HG03439 (cell line): ENCODE data around the gene CRYBA4.

Source experiments
- ATAC-seq: cut with Tn5 transposase; IDR thresholded peaks from one replicate; pipeline ENCODE4 v1.9.1; 2021; ENCODE audit warnings: mild to moderate bottlenecking, moderate library complexity; ENCODE audit not compliant: unreplicated experiment

CRYBA4 gene

GRCh38 chr22:26658671-26659478 lies 37.1 kb downstream of the CRYBA4 start:
- ATAC-seq, result no peak

- ATAC-seq, result no peak
Observed at GRCh38 chr22:26660356-26660755, 38.6 kb downstream of the CRYBA4 start.

GRCh38 chr22:26660961-26661578 lies 39.3 kb downstream of the CRYBA4 start:
- ATAC-seq, result no peak

- ATAC-seq, result no peak
Observed at GRCh38 chr22:26662160-26662559, 40.4 kb downstream of the CRYBA4 start.

DNA sequence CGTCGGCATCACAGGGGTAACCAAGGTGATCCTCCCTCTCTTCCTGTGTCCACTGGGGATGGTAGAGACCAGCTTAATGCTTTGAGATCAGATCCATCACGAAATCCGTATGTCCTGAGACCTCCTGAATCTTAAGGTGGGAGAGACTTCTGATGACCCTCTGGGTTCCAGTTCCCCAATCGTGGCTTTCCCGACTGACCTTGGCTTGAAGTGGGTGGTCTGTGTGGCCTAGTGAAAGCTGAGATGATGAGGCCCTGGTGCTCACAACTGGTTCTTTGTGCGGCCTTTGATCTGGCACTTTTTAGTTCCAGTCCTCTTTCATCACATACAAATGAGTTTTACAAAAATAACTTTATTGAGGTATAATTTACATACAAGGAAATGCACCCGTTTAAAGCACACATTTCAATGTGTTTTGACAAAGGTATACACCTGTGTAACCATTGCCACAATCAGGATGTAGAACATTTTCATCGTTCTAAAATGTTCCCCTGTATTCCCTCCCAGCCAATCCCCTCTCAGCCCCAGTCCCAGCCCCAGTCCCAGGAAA lies 41.7 kb downstream of the CRYBA4 start:
- no peak for ATAC-seq

DNA sequence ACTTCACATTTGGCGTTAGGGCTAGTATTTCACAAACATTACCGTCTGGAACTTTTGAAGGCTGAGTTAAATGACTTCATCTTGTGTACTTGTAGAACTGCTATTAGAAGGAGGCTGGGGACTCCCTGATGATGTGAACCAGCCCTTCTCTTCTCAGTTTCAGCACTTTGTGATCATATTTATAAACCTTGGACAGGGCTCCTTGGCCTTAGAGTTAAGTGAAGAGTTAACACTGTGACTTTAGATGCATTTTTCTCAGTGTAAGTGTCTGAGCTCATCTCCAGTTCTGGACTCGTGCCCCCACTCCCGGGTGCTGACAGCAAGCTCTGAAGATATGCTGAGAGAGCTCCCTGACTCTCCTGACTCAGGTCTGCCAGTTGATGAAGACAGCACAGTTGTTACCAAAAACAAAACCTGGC lies 44.1 kb downstream of the CRYBA4 start:
- ATAC-seq, result peak; percentile 23

DNA sequence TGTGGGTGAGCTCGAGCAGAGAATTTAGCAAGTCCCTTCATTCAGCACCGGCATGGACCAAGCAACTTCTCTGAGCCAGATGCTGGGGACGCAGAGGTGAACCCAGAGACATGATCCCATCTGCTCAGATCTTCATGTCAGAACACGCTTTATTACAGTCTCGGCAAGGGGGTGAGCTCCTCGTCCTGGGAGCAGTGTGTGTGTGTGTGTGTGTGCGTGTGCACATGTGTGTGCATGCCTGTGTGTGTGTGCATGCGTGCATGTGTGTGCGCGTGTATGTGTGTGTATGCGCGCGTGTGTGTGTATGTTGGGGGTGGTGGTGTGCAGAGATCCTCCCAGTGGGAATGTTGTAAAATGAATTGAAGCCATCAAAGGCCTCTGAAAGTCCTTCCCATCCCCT lies 45.4 kb downstream of the CRYBA4 start:
- no peak for ATAC-seq

- ATAC-seq, result no peak
Observed at GRCh38 chr22:26669060-26669481, 47.3 kb downstream of the CRYBA4 start.

DNA sequence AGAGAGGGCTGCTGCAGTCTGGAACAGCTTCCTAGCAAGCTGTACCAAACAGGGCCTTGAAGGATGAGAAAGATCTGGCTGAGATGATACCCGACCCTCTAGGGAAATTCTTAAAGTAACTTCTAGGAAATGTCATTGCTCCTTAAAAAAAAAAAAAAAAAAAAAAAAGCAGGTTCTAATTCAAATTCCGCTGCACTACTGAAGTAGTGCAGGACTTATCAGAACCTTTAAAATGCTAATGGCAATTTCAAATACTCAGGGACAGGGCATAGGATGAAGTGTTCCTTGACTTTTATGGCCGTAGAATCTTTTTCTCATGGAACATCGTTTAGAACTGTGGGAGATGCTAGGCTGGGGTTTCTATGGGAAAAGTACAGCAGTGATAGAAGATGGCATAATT lies 48.7 kb downstream of the CRYBA4 start:
- ATAC-seq, result no peak

DNA sequence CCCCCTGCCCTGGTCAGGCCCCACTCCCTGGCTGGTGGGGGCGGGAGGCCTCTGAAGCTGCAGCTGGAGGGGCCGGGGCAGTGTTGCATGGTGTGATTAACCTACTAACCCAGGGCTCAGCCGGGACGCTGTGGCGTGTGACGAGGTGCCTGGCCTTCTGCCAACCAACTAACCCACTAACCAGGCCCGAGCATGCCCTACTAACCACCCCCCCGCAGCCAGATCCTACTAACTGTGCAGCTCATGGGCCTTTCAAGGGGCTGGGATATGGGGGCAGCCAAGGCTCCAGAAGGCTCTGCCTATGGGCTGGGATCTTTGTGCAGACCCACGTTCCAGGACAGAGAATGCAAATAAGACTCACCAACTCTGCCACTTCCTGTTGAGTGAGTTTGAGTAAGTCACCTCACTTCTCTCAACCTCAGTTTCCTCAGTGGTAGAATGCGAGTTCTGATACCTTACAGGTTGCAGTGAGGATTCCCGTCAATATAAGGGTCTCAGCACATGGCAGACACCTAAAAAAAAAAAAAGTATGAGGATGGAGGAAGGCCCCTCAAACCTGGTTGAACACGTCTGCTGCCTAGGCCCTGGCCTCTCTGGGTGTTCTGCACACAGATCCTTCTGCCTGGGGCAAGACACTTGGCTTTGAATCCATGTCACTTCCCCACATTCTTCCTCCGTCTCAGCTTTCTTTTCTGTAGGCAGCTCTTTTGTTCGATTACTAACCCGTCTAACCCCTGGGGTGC lies 49.7 kb downstream of the CRYBA4 start:
- no peak for ATAC-seq

- ATAC-seq, result peak; percentile 21
Observed at GRCh38 chr22:26672060-26672471, 50.3 kb downstream of the CRYBA4 start.

- peak; percentile 62 for ATAC-seq
Observed at GRCh38 chr22:26672590-26673468, 51.1 kb downstream of the CRYBA4 start.

DNA sequence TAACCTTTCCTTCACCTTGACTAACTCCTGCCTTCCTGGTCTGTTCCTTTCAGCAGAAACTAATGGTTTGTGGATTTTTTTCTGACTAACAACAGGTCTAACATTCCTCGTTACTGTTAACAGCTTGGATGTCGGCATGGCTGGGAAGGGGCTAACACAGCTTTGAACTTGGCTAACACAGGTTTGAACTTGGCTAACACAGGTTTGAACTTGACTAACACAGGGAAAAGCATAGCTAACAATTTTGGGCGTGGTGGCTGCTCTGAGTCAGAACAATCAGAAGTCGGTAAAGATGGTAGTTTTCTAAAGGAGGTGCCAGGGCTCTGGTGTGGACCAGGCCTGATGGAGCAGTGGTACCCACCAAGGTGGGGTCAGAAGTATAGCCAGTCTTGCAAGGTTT lies 51.7 kb downstream of the CRYBA4 start:
- no peak for ATAC-seq

GRCh38 chr22:26674211-26675190 lies 52.7 kb downstream of the CRYBA4 start:
- no peak for ATAC-seq

DNA sequence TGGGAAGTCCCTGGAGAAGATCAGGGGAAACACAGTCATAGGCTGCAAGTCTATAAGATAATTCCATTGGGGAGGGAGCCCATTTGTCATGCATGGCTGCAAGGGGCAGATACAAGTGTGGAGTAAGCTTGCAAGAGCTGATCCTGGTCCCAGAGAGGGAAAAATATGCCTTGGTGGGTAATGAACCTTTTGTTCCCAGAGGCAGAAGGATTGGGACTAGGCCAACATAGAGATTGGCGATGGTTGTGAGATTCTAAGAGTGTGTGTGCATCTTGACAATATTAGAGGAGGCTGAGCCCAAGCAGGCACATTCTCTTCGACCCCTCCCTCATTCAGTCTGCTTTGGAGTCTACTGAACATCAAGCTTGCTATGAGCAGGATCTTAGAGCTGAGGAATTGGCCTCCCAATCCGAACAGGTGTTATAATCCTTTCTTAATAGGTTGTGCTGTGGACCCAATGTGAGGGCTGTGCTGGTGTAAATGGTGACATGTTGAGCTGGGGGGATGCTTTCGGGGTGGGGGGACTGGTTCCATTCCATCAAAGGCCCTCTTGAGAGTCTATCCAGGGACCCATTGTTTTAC lies 54.0 kb downstream of the CRYBA4 start:
- no peak for ATAC-seq

DNA sequence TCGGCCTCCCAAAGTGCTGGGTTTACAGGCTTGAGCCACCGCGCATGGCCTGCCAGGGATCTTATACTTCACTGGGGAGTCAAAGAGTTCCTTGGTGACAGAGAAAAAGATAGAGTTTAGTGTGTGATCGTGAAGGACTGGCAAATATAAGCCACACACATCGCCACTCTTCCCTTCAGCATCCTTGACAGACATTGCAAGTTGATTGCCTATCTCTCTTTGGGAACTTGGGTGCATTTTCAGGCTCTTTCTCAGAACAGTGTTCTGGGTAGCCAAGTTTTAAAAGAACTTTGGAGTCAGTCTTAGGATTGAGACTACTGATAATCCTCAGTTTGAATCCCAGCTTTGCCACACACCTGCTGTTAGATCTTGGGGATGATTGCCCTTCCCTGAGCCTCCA lies 55.5 kb downstream of the CRYBA4 start:
- no peak for ATAC-seq

GRCh38 chr22:26679003-26679629 lies 57.4 kb downstream of the CRYBA4 start:
- ATAC-seq, result no peak
